ENCODE data around the gene FNBP1. TPM values are rescaled to one million over a fixed set of nuclear protein-coding genes. Genes with fewer than 3 reads are reported as not detected.
A peak's percentile ranks its signal among the peaks of the same experiment; 100 is the strongest.
"Not testable (repeated sequence)": the region's sequence is repeated elsewhere in the genome, so short reads cannot be mapped to it uniquely, and the experiment has no call there.

Gene FNBP1
- total and polyA plus RNA-seq, 2 donors (not counting 1 experiment from before 2014, with no cell fraction given): 42.9 to 318 TPM

- peaks cover 78 to 87% of the 10 kb centered on the region in 2 donors for H3K4me1 ChIP-seq (ENCODE audit: control insufficient read depth in 2 of 2, insufficient read depth in 2 of 2, low read length in 2 of 2)
- DNase-seq; ATAC-seq (ENCODE audit: low read depth); H3K27me3 ChIP-seq (replicated peaks in 1 of 4; ENCODE audit: control extremely low read depth in 1 of 4, control insufficient read depth in 3 of 4, insufficient read depth in 4 of 4, low read length in 3 of 4); H4K20me1 ChIP-seq (ENCODE audit: control insufficient read depth, insufficient read depth, low read length, poor library complexity, severe bottlenecking); H3K9me3 ChIP-seq (ENCODE audit: control extremely low read depth in 1 of 3, control insufficient read depth in 2 of 3, insufficient read depth in 1 of 3, low read length in 2 of 3); H3K4me3 ChIP-seq (ENCODE audit: control extremely low read depth in 1 of 5, extremely low read depth in 1 of 5, insufficient read depth in 1 of 5, low read depth in 2 of 5, low read length in 4 of 5); H3K27me3 Mint-ChIP-seq; H2AFZ ChIP-seq (ENCODE audit: insufficient read depth, low read depth, low read length, poor library complexity, severe bottlenecking); H3K9me3 Mint-ChIP-seq (ENCODE audit: insufficient read depth); intact Hi-C loops (cut with micrococcal nuclease): not testable (repeated sequence)
- CTCF ChIA-PET: interaction anchor here (0.6 to 3.1 kb wide), 6 partner anchors 13 to 184 kb away, joined by 3 to 12 read pairs (median 4); no protein-coding TSS in a partner anchor
- peaks cover 91% of the 10 kb centered on the region for H3K79me2 ChIP-seq (ENCODE audit: control insufficient read depth, insufficient read depth, low read length)
- peak overlapping the region; percentile 77 for H3K4me2 ChIP-seq (replicated peaks; ENCODE audit: low read depth, low read length, poor library complexity, severe bottlenecking)
- H3K36me3 ChIP-seq (replicated peaks in 1 of 2; ENCODE audit: control extremely low read depth in 1 of 2, control insufficient read depth in 1 of 2, extremely low read depth in 1 of 2, insufficient read depth in 2 of 2, low read length in 1 of 2): peaks cover 0 to 21% of the 10 kb centered on the region in 2 experiments
- H3K4me1 Mint-ChIP-seq: peaks cover 75% of the 10 kb centered on the region
- H3K9ac ChIP-seq (ENCODE audit: low read length): peak overlapping the region; percentile 49
- H3K4me3 Mint-ChIP-seq: peak overlapping the region; percentile 78
- peak overlapping the region; percentile 92 for H3K27ac ChIP-seq (ENCODE audit: low read length in 2 of 2)
- POLR2A ChIA-PET: interaction anchor here (0.7 to 15.0 kb wide), 11 partner anchors 14 to 103 kb away, joined by 3 to 107 read pairs (median 5); partner anchors contain the start of gene FNBP1
- WGBS (ENCODE audit: insufficient coverage): 92% methylated on average over 5 of the region's 6 CpGs
- peak overlapping the region; percentile 93 for H3K27ac Mint-ChIP-seq
Observed at GRCh38 chr9:129991139-129991538, 51.9 kb downstream of the FNBP1 start.

DNA sequence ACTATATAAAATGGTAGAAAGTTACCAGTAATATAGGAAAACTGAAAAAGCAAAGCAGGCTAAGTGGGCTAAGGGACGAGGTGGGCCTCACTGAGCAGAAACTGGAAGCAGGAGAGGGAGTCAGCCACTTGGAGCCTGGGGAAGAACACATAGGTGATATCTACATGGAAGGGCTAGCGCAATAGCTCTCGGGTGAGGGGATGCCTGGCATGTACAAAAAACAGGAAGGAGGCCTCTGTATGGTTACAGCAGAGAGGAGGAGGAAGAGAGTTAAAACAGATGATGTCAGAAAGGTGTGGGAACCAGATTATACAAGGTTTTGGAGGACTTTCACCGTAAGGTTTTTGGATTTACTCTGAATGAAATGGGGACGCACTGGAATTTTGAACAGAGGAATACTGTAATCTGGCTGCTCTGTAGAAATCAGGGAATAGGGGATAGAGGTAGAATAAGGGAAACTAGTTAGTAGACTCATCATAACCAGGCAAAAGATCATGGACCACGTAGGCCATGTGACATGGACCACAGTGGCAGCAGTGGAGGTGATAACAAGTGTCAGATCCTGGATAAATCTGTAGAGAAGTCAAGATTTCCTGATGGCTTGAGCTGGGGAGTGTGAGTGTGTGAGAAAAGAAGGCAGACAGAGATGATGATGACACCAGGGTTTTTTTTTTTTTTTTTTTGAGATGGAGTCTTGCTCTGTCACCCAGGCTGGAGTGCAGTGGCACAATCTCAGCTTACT, 52.5 kb downstream of the FNBP1 start:
- Histone ChIP-seq H2AFZ (ENCODE audit: insufficient read depth, low read depth, low read length, poor library complexity, severe bottlenecking) (no peak overlapping the region), H3K27ac (ENCODE audit: low read length in 2 of 2) (peak overlapping the region; percentile 92), H3K4me1 (ENCODE audit: control insufficient read depth in 2 of 2, insufficient read depth in 2 of 2, low read length in 2 of 2) (peaks cover 73 to 85% of the 10 kb centered on the region in 2 donors), H3K36me3 (replicated peaks in 1 of 2; ENCODE audit: control extremely low read depth in 1 of 2, control insufficient read depth in 1 of 2, extremely low read depth in 1 of 2, insufficient read depth in 2 of 2, low read length in 1 of 2) (peaks cover 0 to 21% of the 10 kb centered on the region in 2 experiments), H4K20me1 (ENCODE audit: control insufficient read depth, insufficient read depth, low read length, poor library complexity, severe bottlenecking) (no peaks in the 10 kb centered on the region), H3K9ac (ENCODE audit: low read length) (peak overlapping the region; percentile 49), H3K4me2 (replicated peaks; ENCODE audit: low read depth, low read length, poor library complexity, severe bottlenecking) (peak overlapping the region; percentile 77), H3K79me2 (ENCODE audit: control insufficient read depth, insufficient read depth, low read length) (peaks cover 91% of the 10 kb centered on the region), H3K27me3 (replicated peaks in 1 of 4; ENCODE audit: control extremely low read depth in 1 of 4, control insufficient read depth in 3 of 4, insufficient read depth in 4 of 4, low read length in 3 of 4) (no peaks in the 10 kb centered on the region), H3K9me3 (ENCODE audit: control extremely low read depth in 1 of 3, control insufficient read depth in 2 of 3, insufficient read depth in 1 of 3, low read length in 2 of 3) (no peaks in the 10 kb centered on the region), H3K4me3 (ENCODE audit: control extremely low read depth in 1 of 5, extremely low read depth in 1 of 5, insufficient read depth in 1 of 5, low read depth in 2 of 5, low read length in 4 of 5) (peak overlapping the region in 1 of 5 experiments; percentile 28)
- H3K4me1 Mint-ChIP-seq: peaks cover 71% of the 10 kb centered on the region
- peak overlapping the region; percentile 93 for H3K27ac Mint-ChIP-seq
- ChIA-PET CTCF (interaction anchor here (0.6 to 1.5 kb wide), 5 partner anchors 20 to 185 kb away, joined by 3 to 4 read pairs (median 3); no protein-coding TSS in a partner anchor), POLR2A (interaction anchor here (0.6 to 15.0 kb wide), 10 partner anchors 17 to 102 kb away, joined by 3 to 107 read pairs (median 7); partner anchors contain the start of gene FNBP1)
- intact Hi-C loops (cut with micrococcal nuclease): no loop called here
- ATAC-seq (ENCODE audit: low read depth): peak; percentile 45
- H3K9me3 Mint-ChIP-seq (ENCODE audit: insufficient read depth): no peaks in the 10 kb centered on the region
- no peak for TF ChIP-seq EZH2 (IDR thresholded peaks at IDR 0.05; ENCODE audit: borderline replicate concordance, insufficient read depth, low read depth, low read length, poor library complexity, severe bottlenecking)
- TF ChIP-seq, protein P1, sequence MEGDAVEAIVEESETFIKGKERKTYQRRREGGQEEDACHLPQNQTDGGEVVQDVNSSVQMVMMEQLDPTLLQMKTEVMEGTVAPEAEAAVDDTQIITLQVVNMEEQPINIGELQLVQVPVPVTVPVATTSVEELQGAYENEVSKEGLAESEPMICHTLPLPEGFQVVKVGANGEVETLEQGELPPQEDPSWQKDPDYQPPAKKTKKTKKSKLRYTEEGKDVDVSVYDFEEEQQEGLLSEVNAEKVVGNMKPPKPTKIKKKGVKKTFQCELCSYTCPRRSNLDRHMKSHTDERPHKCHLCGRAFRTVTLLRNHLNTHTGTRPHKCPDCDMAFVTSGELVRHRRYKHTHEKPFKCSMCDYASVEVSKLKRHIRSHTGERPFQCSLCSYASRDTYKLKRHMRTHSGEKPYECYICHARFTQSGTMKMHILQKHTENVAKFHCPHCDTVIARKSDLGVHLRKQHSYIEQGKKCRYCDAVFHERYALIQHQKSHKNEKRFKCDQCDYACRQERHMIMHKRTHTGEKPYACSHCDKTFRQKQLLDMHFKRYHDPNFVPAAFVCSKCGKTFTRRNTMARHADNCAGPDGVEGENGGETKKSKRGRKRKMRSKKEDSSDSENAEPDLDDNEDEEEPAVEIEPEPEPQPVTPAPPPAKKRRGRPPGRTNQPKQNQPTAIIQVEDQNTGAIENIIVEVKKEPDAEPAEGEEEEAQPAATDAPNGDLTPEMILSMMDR (IDR thresholded peaks at IDR 0.05): no peak
- WGBS (ENCODE audit: insufficient coverage): 24% methylated on average over 5 of the region's 6 CpGs
- peak overlapping the region; percentile 78 for H3K4me3 Mint-ChIP-seq
- no peaks in the 10 kb centered on the region for H3K27me3 Mint-ChIP-seq
- peak; percentile 81 for DNase-seq

Data from B cell (primary cell).